Measurements from ENCODE around the gene LTBP1.
"Not testable (repeated sequence)": the region's sequence is repeated elsewhere in the genome, so short reads cannot be mapped to it uniquely, and the experiment has no call there.

Gene LTBP1

DNA sequence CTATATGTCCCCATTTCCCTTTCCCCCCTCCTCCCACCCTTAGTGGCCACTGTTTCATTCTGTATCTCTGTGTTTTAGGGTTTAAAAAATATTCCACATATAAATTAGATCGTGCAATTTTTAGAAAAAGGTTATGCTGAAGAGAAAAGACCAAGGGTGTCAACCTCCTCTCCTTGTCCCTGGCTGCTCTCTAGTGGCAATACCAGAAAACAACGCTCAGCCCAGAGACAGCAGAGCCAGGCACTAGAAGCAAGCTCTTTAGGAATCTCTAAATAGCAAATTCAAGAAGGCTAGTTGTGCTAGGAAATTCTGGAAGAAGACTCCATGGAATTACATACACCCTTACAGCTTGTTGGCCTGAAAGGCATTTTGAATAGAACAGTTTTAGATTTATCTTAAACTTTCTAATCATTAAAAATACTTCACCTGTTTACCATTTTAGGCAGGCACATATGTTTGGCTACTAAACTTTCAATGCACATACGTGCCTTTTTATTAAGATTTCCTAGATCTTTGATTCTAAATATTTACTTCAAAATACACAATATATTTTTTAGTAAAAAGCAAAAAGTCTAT lies 494.6 kb downstream of the LTBP1 start:
- DNase-seq (ENCODE audit: extremely low read depth in 1 of 2, low read depth in 1 of 2), result no peak

DNA sequence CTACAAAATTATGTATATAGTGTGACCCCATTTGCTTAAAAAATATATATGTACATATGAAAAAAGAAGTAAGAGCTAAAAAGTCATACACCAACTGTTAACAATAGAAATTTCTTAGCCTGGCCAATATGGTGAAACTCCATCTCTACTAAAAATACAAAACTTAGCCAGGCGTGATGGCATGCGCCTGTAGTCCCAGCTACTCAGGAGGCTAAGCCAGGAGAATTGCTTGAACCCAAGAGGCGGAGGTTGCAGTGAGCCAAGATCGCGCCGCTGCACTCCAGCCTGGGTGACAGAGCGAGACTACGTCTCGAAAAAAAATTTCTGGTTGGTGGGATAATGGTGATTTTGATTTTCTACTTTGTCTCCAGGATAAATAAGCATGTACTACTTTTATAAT lies 495.3 kb downstream of the LTBP1 start:
- DNase-seq (ENCODE audit: extremely low read depth in 1 of 2, low read depth in 1 of 2), result not testable (repeated sequence)

DNA sequence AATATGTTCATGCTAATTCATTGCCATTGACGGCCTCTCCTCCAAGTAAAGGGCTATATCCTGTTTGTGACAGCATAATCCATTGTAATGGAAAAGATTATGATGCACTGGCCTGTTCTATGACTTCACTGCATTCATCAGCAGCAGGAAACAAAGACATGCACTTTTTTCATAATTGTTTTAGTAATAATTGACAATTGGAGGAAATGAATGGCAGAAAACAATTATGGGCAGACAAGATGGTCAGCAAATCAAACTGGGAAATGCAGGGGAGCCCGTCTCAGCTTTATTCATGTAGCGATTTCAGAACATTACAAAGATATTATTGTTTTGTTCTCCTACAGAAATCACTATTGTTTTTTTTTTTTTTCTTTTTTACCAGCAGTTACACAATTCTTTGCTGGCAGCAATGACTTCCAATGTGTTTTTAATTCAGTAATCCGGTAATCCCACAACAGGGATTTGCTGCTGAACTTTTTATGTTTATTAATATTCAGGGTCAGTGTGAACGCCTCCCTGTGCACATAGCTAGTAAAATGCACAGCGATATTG lies 495.9 kb downstream of the LTBP1 start:
- no peak for DNase-seq (ENCODE audit: extremely low read depth in 1 of 2, low read depth in 1 of 2)

DNA sequence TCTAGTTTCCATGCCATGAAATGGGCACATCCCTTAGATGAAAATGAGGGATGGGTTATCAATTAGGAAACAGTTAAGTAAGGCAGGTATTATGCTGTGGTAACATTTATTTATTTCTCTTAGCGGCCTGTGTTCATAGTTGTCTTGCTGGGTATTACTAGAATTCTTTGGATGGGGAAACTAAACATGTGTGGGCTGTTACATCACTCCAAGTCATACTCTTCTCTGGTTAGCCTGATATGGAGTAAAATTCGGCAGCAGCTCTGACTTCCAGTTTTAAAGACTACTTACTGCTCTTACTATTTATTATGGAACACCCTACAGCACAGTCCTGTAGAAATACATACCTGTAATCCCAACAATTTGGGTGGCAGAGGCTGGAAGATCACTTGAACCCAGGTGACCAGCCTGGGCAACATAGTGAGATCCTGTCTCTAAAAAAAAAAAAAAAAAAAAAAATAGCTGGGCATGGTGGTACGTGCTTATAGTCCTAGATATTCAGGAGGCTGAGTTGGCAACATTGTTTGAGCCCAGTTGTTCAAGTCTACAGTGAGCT lies 496.6 kb downstream of the LTBP1 start:
- no peak for DNase-seq (ENCODE audit: extremely low read depth in 1 of 2, low read depth in 1 of 2)

DNA sequence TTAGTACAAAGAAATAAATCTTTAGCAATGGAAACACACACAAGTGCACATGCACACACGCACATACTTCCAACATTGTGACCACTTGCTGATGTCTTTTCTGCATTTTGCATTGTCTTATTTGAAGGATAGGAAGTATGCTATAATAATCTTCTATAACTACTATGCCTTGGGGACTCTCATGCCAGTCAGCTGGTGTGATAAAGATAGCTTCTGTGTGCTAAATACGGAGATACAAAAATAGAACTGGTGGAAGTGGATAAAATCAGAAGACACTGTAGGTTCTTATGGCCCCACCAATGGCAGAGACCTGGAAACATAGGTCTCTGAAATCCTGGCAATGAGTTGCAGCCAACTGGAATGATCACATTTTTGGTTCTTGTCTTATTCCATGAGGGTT lies 498.2 kb downstream of the LTBP1 start:
- no peak for DNase-seq (ENCODE audit: extremely low read depth in 1 of 2, low read depth in 1 of 2)

DNA sequence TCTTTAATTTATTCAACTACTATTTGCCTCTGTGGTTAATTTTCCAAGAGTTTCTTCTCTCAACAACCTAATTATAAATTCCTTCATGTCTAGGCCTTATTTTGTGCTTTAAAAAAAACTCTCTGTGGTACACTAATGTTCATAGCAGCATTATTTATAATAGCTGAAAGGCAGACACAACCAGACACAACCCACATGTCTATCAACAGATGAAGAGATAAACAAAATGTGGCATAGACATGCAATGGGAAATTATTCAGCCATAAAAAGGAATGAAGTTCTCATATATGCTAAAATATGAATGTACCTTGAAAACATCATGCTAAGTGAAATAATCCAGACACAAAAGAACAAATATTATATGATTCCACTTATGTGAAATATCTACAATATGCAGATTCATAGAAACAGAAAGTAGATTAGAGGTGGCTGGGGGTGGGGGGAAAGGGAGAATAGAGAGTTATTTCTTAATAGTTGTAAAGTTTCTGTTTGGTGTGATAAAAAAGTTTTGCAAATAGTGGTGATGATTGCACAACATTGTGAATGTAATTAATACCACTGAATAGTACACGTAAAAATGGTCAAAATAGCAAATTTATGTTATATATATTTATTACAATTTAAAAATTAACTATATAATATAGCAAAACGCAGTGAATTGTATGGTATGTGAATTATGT lies 501.6 kb downstream of the LTBP1 start:
- no peak for DNase-seq (ENCODE audit: extremely low read depth in 1 of 2, low read depth in 1 of 2)

Data from stimulated activated CD8-positive, alpha-beta memory T cell treated with anti-CD3 and anti-CD28 coated beads, Interleukin-7, amount 100 ng/mL, for 48 hours (primary cell).